GM12878 (cell line): ENCODE data around the gene AP4S1. TPM values are rescaled to one million over a fixed set of nuclear protein-coding genes. Genes with fewer than 3 reads are reported as not detected.

Experiments used
- BHLHE40 ChIP-seq, 2 experiments: fragments of 450-650 bp in 1 of 2; IDR thresholded peaks; 2 replicates each; pipeline ENCODE4 v1.6.1; 2011 to 2017; ENCODE audit warnings: low read depth in 2 of 2, borderline replicate concordance in 1 of 2, improper control_type of control experiment in 1 of 2, low read length in 1 of 2, mild to moderate bottlenecking in 1 of 2
- BRCA1 ChIP-seq: IDR thresholded peaks from 2 replicates; pipeline ENCODE4 v1.6.1; 2011; ENCODE audit warnings: low read depth, low read length, improper control_type of control experiment
- E2F4 ChIP-seq: IDR thresholded peaks from 2 replicates; pipeline ENCODE4 v1.6.1; 2012; ENCODE audit warnings: low read depth, low read length, improper control_type of control experiment
- ELK1 ChIP-seq: IDR thresholded peaks from 2 replicates; pipeline ENCODE4 v1.6.1; 2012; ENCODE audit warnings: low read depth, low read length, improper control_type of control experiment
- ETV6 ChIP-seq, 2 experiments: fragments of 450-650 bp in 1 of 2; IDR thresholded peaks in 1 of 2; conservative IDR thresholded peaks in 1 of 2; 2 replicates each; pipeline ENCODE4 v1.6.1; 2014; ENCODE audit warnings: antibody characterized with exemption in 1 of 2, borderline replicate concordance in 1 of 2, low read depth in 1 of 2, mild to moderate bottlenecking in 1 of 2, moderate library complexity in 1 of 2
- IKZF1 ChIP-seq: fragments of 450-650 bp; conservative IDR thresholded peaks from 2 replicates; pipeline ENCODE4 v1.6.1; 2017; ENCODE audit warnings: antibody characterized with exemption, mild to moderate bottlenecking
- MEF2B ChIP-seq: fragments of 450-650 bp; IDR thresholded peaks from 2 replicates; pipeline ENCODE4 v1.6.1; 2018; ENCODE audit warnings: mild to moderate bottlenecking, moderate library complexity; ENCODE audit not compliant: partially characterized antibody, poor library complexity, severe bottlenecking
- MLLT1 ChIP-seq: fragments of 450-650 bp; IDR thresholded peaks from 2 replicates; pipeline ENCODE4 v1.6.1; 2016; ENCODE audit warnings: mild to moderate bottlenecking
- NRF1 ChIP-seq: conservative IDR thresholded peaks from 2 replicates; pipeline ENCODE4 v1.6.1; 2011; ENCODE audit warnings: mild to moderate bottlenecking, low read depth, low read length, improper control_type of control experiment
- RAD21 ChIP-seq: IDR thresholded peaks from 2 replicates; pipeline ENCODE4 v1.6.1; 2011; ENCODE audit warnings: mild to moderate bottlenecking, low read depth, low read length, moderate library complexity; ENCODE audit not compliant: insufficient read depth
- RELA ChIP-seq: fragments of 450-650 bp; IDR thresholded peaks from 2 replicates; pipeline ENCODE4 v1.8.0; 2014; ENCODE audit warnings: borderline replicate concordance; ENCODE audit not compliant: partially characterized antibody
- SIN3A ChIP-seq: IDR thresholded peaks from 2 replicates; pipeline ENCODE4 v1.6.1; 2012; ENCODE audit warnings: low read depth, low read length, improper control_type of control experiment
- SIX5 ChIP-seq: IDR thresholded peaks from 2 replicates; pipeline ENCODE4 v1.6.1; 2011; ENCODE audit warnings: mild to moderate bottlenecking, low read depth, low read length, moderate library complexity; ENCODE audit not compliant: severe bottlenecking
- SMAD5 ChIP-seq: IDR thresholded peaks from 2 replicates; pipeline ENCODE4 v1.6.1; 2016; ENCODE audit warnings: antibody characterized with exemption, low read depth
- SMARCA5 ChIP-seq: fragments of 450-650 bp; IDR thresholded peaks from 2 replicates; pipeline ENCODE4 v1.6.1; 2017; ENCODE audit warnings: mild to moderate bottlenecking
- SMC3 ChIP-seq: IDR thresholded peaks from 2 replicates; pipeline ENCODE4 v1.6.1; 2011; ENCODE audit warnings: low read length, improper control_type of control experiment, borderline replicate concordance
- ZBTB4 ChIP-seq: fragments of 450-650 bp; formaldehyde crosslinking; IDR thresholded peaks from 2 replicates; pipeline ENCODE4 v1.4.0; 2022; ENCODE audit warnings: mild to moderate bottlenecking, moderate library complexity
- ZNF384 ChIP-seq: IDR thresholded peaks from 2 replicates; pipeline ENCODE4 v1.6.1; 2012; ENCODE audit warnings: low read depth, mild to moderate bottlenecking, low read length, improper control_type of control experiment, borderline replicate concordance
- ZNF687 ChIP-seq: fragments of 450-650 bp; IDR thresholded peaks from 2 replicates; pipeline ENCODE4 v1.6.1; 2017; ENCODE audit warnings: mild to moderate bottlenecking, moderate library complexity
- polyA plus RNA-seq, 11 experiments: library from polyadenylated mRNA; depleted of rRNA in 4 of 11; unstranded in 6 of 11; stranded (reverse) in 5 of 11; fragments of >200 nt; fragmentation: Nextera tagmentation in 4 of 11; fragmentation: Illumina TruSeq in 1 of 11; extraction: Ambion mirVana in 4 of 11; extraction: Trizol in 1 of 11; gene quantifications; 1 replicate in 1 of 11; 2 replicates in 10 of 11; pipeline versions ENCODE4 v1.2.1 to v1.2.3, GENCODE V29; 2011 to 2016; ENCODE audit warnings: inconsistent platforms in 2 of 11, missing spikeins in 2 of 11, low read depth in 1 of 11
- total RNA-seq, 4 experiments: library from RNA; depleted of rRNA in 3 of 4; stranded (reverse); fragments of >200 nt in 3 of 4; fragmentation: Illumina TruSeq in 1 of 4; extraction: Trizol in 1 of 4; gene quantifications; 2 replicates each; pipeline versions ENCODE4 v1.2.1 to v1.2.3, GENCODE V29; 2013 to 2021

Gene AP4S1
- total and polyA plus RNA-seq, 10 of the 15 experiments (the other 5 are each of a cell fraction or from before 2014, with no cell fraction given): 3.6 to 9.0 (median 5.7) TPM

GRCh38 chr14:31084385-31084784, 58.9 kb downstream of the AP4S1 start (continued):
- TF ChIP-seq ZNF687 (no peak), ZBTB4 (no peak), ELK1 (no peak), BHLHE40 (IDR thresholded peaks at IDR 0.05; ENCODE audit: borderline replicate concordance in 1 of 2, low read depth in 2 of 2, low read length in 1 of 2) (peak; percentile 80 to 87), RELA (no peak), SIX5 (no peak), MEF2B (peak; percentile 79), BRCA1 (no peak), MLLT1 (no peak), SIN3A (no peak), RAD21 (peak; percentile 38; the same call in 1 of the 2 replicates), E2F4 (no peak), SMC3 (0 out of 2 replicates have a peak, but pooled peaks have one; percentile 3), IKZF1 (no peak), ETV6 (conservative IDR thresholded peaks at IDR 0.05 in 1 of 2, IDR thresholded peaks at IDR 0.05 in 1 of 2; ENCODE audit: borderline replicate concordance in 1 of 2, low read depth in 1 of 2) (no peak), SMAD5 (no peak), SMARCA5 (no peak), ZNF384 (no peak), NRF1 (no peak)
